ENCODE data around the gene CNTD1. TPM values are rescaled to one million over a fixed set of nuclear protein-coding genes. Genes with fewer than 3 reads are reported as not detected.
A peak's percentile ranks its signal among the peaks of the same experiment; 100 is the strongest.

Gene CNTD1
- total RNA-seq, 1 donor from 2014 or later = not detected

DNA sequence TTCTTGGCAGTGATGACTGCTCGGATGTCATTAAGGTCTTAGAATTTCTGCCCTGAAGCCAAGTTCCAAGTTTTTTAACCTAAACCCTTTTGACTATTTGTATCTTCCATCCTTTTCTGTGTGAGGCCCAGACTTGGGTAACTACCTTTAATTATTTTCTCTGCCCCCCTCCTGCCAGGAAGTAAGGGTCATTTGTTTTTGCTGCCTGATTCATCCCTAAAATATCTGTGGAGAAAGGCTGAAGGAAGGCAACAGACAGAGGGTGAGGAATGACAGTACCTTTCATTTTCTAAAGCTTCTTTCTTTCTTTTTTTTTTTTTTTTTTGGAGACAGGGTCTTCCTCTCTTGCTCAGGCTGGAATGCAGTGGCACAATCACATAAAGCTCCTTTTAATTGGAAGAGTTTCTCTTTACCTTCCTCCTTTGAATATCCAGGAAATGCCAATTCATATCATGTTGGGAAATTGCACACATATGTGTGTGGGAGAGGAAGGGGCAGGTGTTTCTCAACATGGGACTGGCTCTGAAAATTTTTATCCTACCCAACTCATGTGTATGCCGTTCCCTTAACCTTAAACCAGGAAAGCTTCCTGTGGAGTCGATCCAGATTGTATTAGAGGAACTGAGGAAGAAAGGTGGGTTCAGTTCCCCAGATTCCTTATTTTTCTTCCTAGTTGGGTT is 24.5 kb upstream of the CNTD1 start:
- FAIRE-seq = no peak
- Histone ChIP-seq H3K9me3 (ENCODE audit: insufficient read depth, low read depth, low read length) (no peaks in the 10 kb centered on the region), H3K27ac (ENCODE audit: low read depth, low read length) (peak overlapping the region; percentile 95)

DNA sequence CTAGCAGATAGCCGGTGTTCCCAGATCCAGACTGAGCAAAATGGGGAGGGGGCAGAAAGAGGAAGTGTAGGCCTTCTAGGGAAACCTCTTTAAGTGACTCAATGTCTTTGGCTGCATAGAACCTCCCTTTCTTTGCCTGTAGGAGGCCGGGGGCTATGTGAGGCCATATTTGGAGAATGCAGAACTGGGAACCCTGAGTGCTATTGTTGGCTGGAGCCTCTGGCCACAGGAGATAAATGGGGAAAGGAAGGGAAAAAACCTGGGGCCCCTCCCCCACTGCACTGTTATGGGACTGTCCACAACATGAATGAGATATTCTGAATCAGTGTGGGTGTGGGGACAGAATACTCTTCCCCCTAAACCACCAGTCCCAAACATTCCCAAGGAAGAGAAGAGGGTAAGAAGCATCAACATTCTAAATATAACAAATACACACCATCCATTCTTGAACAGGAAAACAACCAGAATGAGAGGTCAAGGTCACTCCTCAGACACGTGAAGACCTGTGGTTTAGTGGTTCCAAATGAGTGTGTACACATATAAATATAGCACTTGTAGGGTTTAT is 23.0 kb upstream of the CNTD1 start:
- Mint-ChIP-seq H3K27ac (ENCODE audit: unreplicated experiment) (peak overlapping the region; percentile 98), H3K9me3 (ENCODE audit: unreplicated experiment) (no peaks in the 10 kb centered on the region), H3K4me1 (ENCODE audit: low read depth, unreplicated experiment) (peaks cover 50% of the 10 kb centered on the region), H3K27me3 (ENCODE audit: low read depth, unreplicated experiment) (no peaks in the 10 kb centered on the region), H3K36me3 (ENCODE audit: low read depth, unreplicated experiment) (no peaks in the 10 kb centered on the region), H3K4me3 (ENCODE audit: unreplicated experiment) (peak overlapping the region; percentile 50)
- no peak overlapping the region for H3K4me3 ChIP-seq (ENCODE audit: insufficient read depth, low read depth, low read length)
- H3K9ac ChIP-seq (ENCODE audit: low read length) = peak overlapping the region; percentile 35
- H3K4me1 ChIP-seq (ENCODE audit: insufficient read depth, low read length) = peaks cover 51% of the 10 kb centered on the region
- H3K9me3 ChIP-seq (ENCODE audit: insufficient read depth, low read depth, low read length) = no peaks in the 10 kb centered on the region
- H2AFZ ChIP-seq (ENCODE audit: low read depth, low read length) = no peak overlapping the region
- FAIRE-seq (no peak), DNase-seq (ENCODE audit: low read depth) (peak; percentile 91)
- no peak for TF ChIP-seq EZH2 (IDR thresholded peaks at IDR 0.05; ENCODE audit: insufficient read depth, low read length)
- TF ChIP-seq, protein P1, sequence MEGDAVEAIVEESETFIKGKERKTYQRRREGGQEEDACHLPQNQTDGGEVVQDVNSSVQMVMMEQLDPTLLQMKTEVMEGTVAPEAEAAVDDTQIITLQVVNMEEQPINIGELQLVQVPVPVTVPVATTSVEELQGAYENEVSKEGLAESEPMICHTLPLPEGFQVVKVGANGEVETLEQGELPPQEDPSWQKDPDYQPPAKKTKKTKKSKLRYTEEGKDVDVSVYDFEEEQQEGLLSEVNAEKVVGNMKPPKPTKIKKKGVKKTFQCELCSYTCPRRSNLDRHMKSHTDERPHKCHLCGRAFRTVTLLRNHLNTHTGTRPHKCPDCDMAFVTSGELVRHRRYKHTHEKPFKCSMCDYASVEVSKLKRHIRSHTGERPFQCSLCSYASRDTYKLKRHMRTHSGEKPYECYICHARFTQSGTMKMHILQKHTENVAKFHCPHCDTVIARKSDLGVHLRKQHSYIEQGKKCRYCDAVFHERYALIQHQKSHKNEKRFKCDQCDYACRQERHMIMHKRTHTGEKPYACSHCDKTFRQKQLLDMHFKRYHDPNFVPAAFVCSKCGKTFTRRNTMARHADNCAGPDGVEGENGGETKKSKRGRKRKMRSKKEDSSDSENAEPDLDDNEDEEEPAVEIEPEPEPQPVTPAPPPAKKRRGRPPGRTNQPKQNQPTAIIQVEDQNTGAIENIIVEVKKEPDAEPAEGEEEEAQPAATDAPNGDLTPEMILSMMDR (IDR thresholded peaks at IDR 0.05; ENCODE audit: insufficient read depth, low read depth, low read length) = peak; percentile 23
- H3K27ac ChIP-seq (ENCODE audit: low read depth, low read length) = peak overlapping the region; percentile 95
- H4K20me1 ChIP-seq (ENCODE audit: insufficient read depth, low read length) = no peaks in the 10 kb centered on the region
- H3K4me2 ChIP-seq (ENCODE audit: low read length) = peak overlapping the region; percentile 98
- peaks cover 7% of the 10 kb centered on the region for H3K79me2 ChIP-seq (ENCODE audit: insufficient read depth, low read length)
- no peaks in the 10 kb centered on the region for H3K27me3 ChIP-seq (ENCODE audit: insufficient read depth, low read length)
- H3K36me3 ChIP-seq (ENCODE audit: insufficient read depth, low read length) = peaks cover 7% of the 10 kb centered on the region

More for the DNA sequence above, 24.5 kb upstream of the CNTD1 start:
- H3K4me3 Mint-ChIP-seq (ENCODE audit: unreplicated experiment) = peak overlapping the region; percentile 96
- Histone ChIP-seq H3K79me2 (ENCODE audit: insufficient read depth, low read length) (peaks cover 5% of the 10 kb centered on the region), H3K9ac (ENCODE audit: low read length) (peak overlapping the region; percentile 96), H3K27me3 (ENCODE audit: insufficient read depth, low read length) (no peaks in the 10 kb centered on the region), H3K36me3 (ENCODE audit: insufficient read depth, low read length) (peaks cover 3% of the 10 kb centered on the region), H4K20me1 (ENCODE audit: insufficient read depth, low read length) (no peaks in the 10 kb centered on the region), H3K4me1 (ENCODE audit: insufficient read depth, low read length) (peaks cover 42% of the 10 kb centered on the region), H3K4me3 (ENCODE audit: insufficient read depth, low read depth, low read length) (peak overlapping the region; percentile 92), H3K4me2 (ENCODE audit: low read length) (peak overlapping the region; percentile 98), H2AFZ (ENCODE audit: low read depth, low read length) (peak overlapping the region; percentile 94)
- TF ChIP-seq, protein P1 (IDR thresholded peaks at IDR 0.05; ENCODE audit: insufficient read depth, low read depth, low read length) = no peak
- no peak for TF ChIP-seq EZH2 (IDR thresholded peaks at IDR 0.05; ENCODE audit: insufficient read depth, low read length)
- H3K36me3 Mint-ChIP-seq (ENCODE audit: low read depth, unreplicated experiment) = no peaks in the 10 kb centered on the region
- peak; percentile 62 for DNase-seq (ENCODE audit: low read depth)
- peak overlapping the region; percentile 98 for H3K27ac Mint-ChIP-seq (ENCODE audit: unreplicated experiment)
- H3K27me3 Mint-ChIP-seq (ENCODE audit: low read depth, unreplicated experiment) = no peaks in the 10 kb centered on the region
- peaks cover 43% of the 10 kb centered on the region for H3K4me1 Mint-ChIP-seq (ENCODE audit: low read depth, unreplicated experiment)
- H3K9me3 Mint-ChIP-seq (ENCODE audit: unreplicated experiment) = no peaks in the 10 kb centered on the region

DNA sequence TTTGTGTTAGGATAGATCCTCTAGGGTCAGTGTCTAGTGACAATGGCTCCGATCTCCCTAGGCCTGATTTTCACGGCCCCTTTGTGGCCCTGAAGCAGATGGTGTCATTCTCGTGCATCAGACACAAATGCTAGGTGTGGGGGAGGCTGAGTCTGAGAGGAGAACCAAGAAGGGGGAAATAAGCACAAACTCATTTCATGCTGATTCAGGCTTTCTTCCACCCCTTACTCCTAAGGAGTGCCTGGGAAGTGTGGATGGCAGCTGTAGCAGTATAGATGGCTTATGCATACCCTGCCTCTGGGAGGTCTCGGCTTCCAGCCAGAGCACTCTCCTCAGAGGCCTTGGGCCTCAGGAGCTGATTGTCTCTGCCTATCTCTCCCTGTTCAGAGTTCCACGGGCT is 20.1 kb upstream of the CNTD1 start:
- H3K4me2 ChIP-seq (ENCODE audit: low read length) = no peak overlapping the region
- peaks cover 50% of the 10 kb centered on the region for H3K4me1 Mint-ChIP-seq (ENCODE audit: low read depth, unreplicated experiment)
- peaks cover 7% of the 10 kb centered on the region for H3K36me3 ChIP-seq (ENCODE audit: insufficient read depth, low read length)
- DNase-seq (ENCODE audit: low read depth) (no peak), FAIRE-seq (no peak)
- no peaks in the 10 kb centered on the region for H3K27me3 Mint-ChIP-seq (ENCODE audit: low read depth, unreplicated experiment)
- H3K4me3 ChIP-seq (ENCODE audit: insufficient read depth, low read depth, low read length) = no peak overlapping the region
- no peaks in the 10 kb centered on the region for H3K9me3 ChIP-seq (ENCODE audit: insufficient read depth, low read depth, low read length)
- no peak for TF ChIP-seq EZH2 (IDR thresholded peaks at IDR 0.05; ENCODE audit: insufficient read depth, low read length)
- TF ChIP-seq, protein P1 (IDR thresholded peaks at IDR 0.05; ENCODE audit: insufficient read depth, low read depth, low read length) = no peak
- no peaks in the 10 kb centered on the region for H3K27me3 ChIP-seq (ENCODE audit: insufficient read depth, low read length)
- no peaks in the 10 kb centered on the region for H3K9me3 Mint-ChIP-seq (ENCODE audit: unreplicated experiment)
- no peak overlapping the region for H3K27ac ChIP-seq (ENCODE audit: low read depth, low read length)
- H2AFZ ChIP-seq (ENCODE audit: low read depth, low read length) = no peak overlapping the region
- no peak overlapping the region for H3K4me3 Mint-ChIP-seq (ENCODE audit: unreplicated experiment)
- no peak overlapping the region for H3K27ac Mint-ChIP-seq (ENCODE audit: unreplicated experiment)
- peaks cover 34% of the 10 kb centered on the region for H3K79me2 ChIP-seq (ENCODE audit: insufficient read depth, low read length)
- peaks cover under 1% of the 10 kb centered on the region for H3K36me3 Mint-ChIP-seq (ENCODE audit: low read depth, unreplicated experiment)
- peaks cover 53% of the 10 kb centered on the region for H3K4me1 ChIP-seq (ENCODE audit: insufficient read depth, low read length)
- peaks cover 16% of the 10 kb centered on the region for H4K20me1 ChIP-seq (ENCODE audit: insufficient read depth, low read length)
- no peak overlapping the region for H3K9ac ChIP-seq (ENCODE audit: low read length)
